ENCODE measurements around the gene ZNF135. TPM values are rescaled to one million over a fixed set of nuclear protein-coding genes. Genes with fewer than 3 reads are reported as not detected.

ZNF135 gene
- total and polyA plus RNA-seq, 2 of the 4 experiments (the other 2 are of a cell fraction), result 2.4 to 2.7 TPM

DNA sequence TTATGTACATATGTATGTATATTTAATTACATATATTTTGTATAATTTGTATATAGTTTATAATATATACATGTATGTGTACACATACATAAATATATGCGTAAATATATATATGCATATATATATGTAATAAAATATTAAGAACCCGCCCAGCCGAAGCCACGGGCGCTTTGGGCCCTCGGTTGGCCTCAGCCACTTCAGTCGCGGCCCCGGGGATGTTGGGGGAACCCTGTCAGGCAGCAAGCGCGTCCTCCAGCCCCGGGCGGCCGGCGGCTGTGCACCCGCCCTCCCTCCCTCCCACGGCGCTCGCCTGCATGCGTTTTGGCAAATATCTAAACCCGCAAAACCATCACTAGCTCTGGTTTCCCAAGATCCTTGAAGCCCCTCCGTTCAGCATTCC lies 48.6 kb upstream of the ZNF135 start:
- Histone ChIP-seq H2BK15ac (ENCODE audit: low read depth, low read length) (no peak overlapping the region), H3K4ac (ENCODE audit: low read depth, low read length) (no peak overlapping the region), H3K14ac (replicated peaks; ENCODE audit: low read depth, low read length) (no peak overlapping the region), H3K23ac (ENCODE audit: low read depth, low read length) (no peak overlapping the region), H4K5ac (ENCODE audit: low read depth, low read length) (no peak overlapping the region), H3K4me2 (ENCODE audit: low read depth, low read length) (no peak overlapping the region), H3K56ac (ENCODE audit: extremely low read depth, insufficient read depth, low read length) (no peak overlapping the region), H4K20me1 (ENCODE audit: insufficient read depth, low read length) (no peaks in the 10 kb centered on the region), H3K9me1 (ENCODE audit: insufficient read depth, low read length) (no peaks in the 10 kb centered on the region), H2BK120ac (ENCODE audit: low read depth, low read length) (no peak overlapping the region), H2AFZ (replicated peaks; ENCODE audit: low read length, poor library complexity) (no peak overlapping the region), H4K8ac (ENCODE audit: low read depth in 2 of 2, low read length in 2 of 2) (no peak overlapping the region), H2AK9ac (replicated peaks; ENCODE audit: low read depth, low read length, poor library complexity) (no peak overlapping the region), H3K18ac (ENCODE audit: low read depth, low read length) (no peak overlapping the region), H3K4me3 (ENCODE audit: insufficient read depth, low read depth, low read length) (no peak overlapping the region), H3K27ac (ENCODE audit: insufficient read depth, low read length) (no peak overlapping the region), H3K4me1 (ENCODE audit: control insufficient read depth, insufficient read depth, low read length) (no peaks in the 10 kb centered on the region), H3K36me3 (ENCODE audit: control insufficient read depth, insufficient read depth, low read length) (peaks cover 13% of the 10 kb centered on the region), H2BK20ac (ENCODE audit: low read depth, low read length) (no peak overlapping the region), H3K79me1 (ENCODE audit: low read depth in 1 of 2, low read length in 2 of 2) (no peaks in the 10 kb centered on the region), H3K9ac (ENCODE audit: low read depth, low read length) (no peak overlapping the region), H2AK5ac (ENCODE audit: low read depth, low read length) (no peak overlapping the region), H4K91ac (ENCODE audit: insufficient read depth, low read depth, low read length) (no peak overlapping the region), H3K9me3 (ENCODE audit: control insufficient read depth, insufficient read depth, low read length) (peaks cover 55% of the 10 kb centered on the region), H3K27me3 (ENCODE audit: control insufficient read depth, insufficient read depth, low read length) (no peaks in the 10 kb centered on the region), H2BK5ac (ENCODE audit: low read depth, low read length, poor library complexity, severe bottlenecking) (no peak overlapping the region)
- no CpG with 5 or more reads among the region's 22 CpGs for WGBS, 2 experiments (ENCODE audit: extremely low coverage in 2 of 2, insufficient read length in 1 of 2)
- BruUV-seq (replicated peaks), result no TSS peak
- dilution Hi-C loops (cut with HindIII; ENCODE audit: low sequenced_read_pairs, unreplicated experiment), result no loop called here
- DNase-seq (no peak), ATAC-seq (ENCODE audit: low read depth) (no peak)
- ChIA-PET CTCF (no interaction called here), POLR2A (ENCODE audit: unreplicated experiment) (no interaction called here)
- intact Hi-C loops (cut with micrococcal nuclease), result no loop called here
- in situ Hi-C loops (cut with MboI; ENCODE audit: low sequenced_read_pairs), result no loop called here
- TF ChIP-seq, protein P1, sequence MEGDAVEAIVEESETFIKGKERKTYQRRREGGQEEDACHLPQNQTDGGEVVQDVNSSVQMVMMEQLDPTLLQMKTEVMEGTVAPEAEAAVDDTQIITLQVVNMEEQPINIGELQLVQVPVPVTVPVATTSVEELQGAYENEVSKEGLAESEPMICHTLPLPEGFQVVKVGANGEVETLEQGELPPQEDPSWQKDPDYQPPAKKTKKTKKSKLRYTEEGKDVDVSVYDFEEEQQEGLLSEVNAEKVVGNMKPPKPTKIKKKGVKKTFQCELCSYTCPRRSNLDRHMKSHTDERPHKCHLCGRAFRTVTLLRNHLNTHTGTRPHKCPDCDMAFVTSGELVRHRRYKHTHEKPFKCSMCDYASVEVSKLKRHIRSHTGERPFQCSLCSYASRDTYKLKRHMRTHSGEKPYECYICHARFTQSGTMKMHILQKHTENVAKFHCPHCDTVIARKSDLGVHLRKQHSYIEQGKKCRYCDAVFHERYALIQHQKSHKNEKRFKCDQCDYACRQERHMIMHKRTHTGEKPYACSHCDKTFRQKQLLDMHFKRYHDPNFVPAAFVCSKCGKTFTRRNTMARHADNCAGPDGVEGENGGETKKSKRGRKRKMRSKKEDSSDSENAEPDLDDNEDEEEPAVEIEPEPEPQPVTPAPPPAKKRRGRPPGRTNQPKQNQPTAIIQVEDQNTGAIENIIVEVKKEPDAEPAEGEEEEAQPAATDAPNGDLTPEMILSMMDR (conservative IDR thresholded peaks at IDR 0.05; ENCODE audit: low read depth, low read length), result no peak
- TF ChIP-seq MXI1 (IDR thresholded peaks at IDR 0.05; ENCODE audit: borderline replicate concordance, low read depth, low read length) (no peak), RCOR1 (IDR thresholded peaks at IDR 0.05; ENCODE audit: insufficient replicate concordance, low read length) (no peak), FOS (IDR thresholded peaks at IDR 0.05; ENCODE audit: low read depth, low read length) (no peak), RFX5 (IDR thresholded peaks at IDR 0.05; ENCODE audit: low read depth, low read length) (no peak)
